Amniotic stem cell (primary cell): Measurements from ENCODE around the gene CD38.
"Not testable (repeated sequence)": the region's sequence is repeated elsewhere in the genome, so short reads cannot be mapped to it uniquely, and the experiment has no call there.

ENCODE experiments used
- DNase-seq: peaks from one replicate; lab custom pipeline; 2025; lab: John Stamatoyannopoulos, UW

Gene CD38

GRCh38 chr4:15762460-15762859 is 15.7 kb upstream of the CD38 start:
- DNase-seq = not testable (repeated sequence)

DNA sequence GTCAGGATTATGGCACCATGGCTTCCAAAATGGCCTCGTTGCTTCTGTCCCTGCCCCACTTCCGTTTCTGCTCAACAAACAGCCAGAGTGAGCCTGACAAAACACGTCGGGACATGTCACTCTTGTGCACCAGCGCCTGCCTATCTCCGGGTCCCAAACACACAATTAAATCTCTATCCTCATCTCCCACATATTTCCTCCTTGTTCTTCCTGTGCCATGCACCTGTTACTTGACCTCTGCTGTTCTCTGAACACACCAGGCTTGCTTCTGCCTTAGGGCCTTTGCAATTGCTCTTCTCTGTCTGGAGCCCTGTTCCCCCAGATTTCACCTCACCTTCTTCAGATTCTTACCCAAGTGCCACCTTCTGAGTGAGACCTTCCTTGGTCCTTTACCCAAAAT is 12.7 kb upstream of the CD38 start:
- DNase-seq = no peak

DNA sequence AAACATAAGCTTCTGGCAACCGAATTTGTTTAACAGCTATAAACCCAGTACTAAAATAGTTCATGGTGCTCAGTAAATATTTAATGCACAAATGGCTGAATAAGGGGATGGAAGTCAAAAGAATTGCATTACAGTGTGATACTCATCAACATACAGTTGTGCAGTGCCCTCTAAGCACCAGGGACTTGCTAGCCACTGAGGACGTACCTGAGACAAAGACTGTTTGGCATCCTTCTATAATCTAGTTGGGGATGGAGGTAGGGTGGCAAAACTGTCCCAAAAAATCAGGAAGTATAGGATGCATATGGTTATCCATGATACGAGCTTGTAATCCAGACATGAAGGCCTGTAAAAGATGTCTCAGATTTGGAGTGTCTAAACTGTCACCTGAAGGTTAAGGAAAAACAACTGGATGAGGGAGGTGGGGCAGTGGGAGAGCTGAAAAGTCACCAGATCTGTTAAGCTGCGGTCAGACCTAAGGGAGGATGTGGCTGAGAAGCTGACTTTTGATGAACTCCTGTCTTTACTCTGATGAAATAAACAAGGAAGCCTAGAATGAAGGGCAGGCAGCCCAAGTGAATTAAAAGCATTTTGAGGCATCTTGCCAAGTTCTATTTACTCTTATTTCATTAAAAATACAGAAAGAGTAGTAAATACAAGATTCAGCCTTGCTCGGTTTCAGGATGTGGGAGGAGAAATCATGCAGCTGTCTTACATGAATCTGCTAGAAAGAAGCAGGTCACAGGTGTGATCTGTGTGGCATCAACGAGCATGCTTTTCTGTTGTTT is 12.0 kb upstream of the CD38 start:
- no peak for DNase-seq

DNA sequence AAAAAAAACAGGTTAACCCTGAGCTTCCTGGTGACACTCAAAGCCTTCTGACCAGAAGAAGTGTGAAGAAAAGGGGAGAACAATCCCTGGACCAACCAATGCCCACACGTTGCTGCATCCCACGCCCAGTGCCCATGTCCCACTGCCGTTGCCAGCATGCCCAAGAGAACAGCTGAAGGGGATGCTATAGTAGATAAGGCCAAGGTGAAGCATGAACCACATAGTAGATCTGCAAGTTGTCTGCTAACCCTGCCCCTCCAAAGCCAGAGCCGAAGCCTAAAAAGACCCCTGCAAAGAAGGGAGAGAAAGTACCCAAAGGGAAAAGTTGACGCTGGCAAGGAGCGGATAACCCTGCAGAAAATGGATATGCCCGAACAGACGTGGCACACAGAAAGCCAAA is 11.3 kb upstream of the CD38 start:
- DNase-seq = no peak

GRCh38 chr4:15769202-15769601 is 8.9 kb upstream of the CD38 start:
- DNase-seq = no peak

DNA sequence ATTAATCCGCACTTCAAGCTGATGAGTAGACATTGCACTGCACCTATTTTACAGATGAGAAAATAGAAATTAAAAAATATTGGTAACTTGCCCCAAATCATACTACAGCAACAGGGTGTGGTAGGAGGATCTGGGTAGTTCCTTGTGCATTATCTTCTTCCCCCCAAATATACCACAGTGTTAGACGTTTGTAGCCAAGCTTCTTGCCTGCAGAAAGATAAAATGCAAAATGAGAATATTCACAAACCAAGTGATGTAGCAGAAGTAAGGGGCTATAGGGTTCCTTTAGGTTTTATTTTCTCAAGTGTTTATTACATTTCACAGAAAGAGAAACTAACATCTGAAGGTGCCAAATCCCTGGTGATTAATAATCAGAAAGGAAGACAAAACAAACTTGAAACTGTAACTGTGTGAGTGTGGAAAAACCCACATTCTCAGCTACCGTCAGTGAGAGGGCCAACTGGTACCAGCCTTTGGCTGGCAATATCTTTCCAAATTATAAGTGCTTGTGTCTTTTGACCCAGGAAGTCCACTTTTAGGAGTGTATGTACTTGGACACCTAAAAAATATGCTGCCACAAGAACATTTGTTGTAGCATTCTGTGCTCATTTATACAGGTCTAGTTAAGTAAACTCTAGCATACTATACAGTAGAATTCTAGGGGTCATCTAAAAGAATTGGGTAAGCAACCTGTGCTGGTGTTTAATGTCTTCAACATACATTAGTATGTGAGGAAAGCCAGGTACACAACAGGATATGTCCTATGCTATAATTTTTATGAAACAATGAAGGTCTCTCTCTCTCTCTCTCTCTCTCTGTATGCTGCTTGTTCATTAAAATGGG is 6.7 kb upstream of the CD38 start:
- no peak for DNase-seq

- no peak for DNase-seq
Observed at GRCh38 chr4:15774020-15774420, 4.1 kb upstream of the CD38 start.

- DNase-seq = no peak
Observed at GRCh38 chr4:15776871-15777648, 1.1 kb upstream of the CD38 start.

DNA sequence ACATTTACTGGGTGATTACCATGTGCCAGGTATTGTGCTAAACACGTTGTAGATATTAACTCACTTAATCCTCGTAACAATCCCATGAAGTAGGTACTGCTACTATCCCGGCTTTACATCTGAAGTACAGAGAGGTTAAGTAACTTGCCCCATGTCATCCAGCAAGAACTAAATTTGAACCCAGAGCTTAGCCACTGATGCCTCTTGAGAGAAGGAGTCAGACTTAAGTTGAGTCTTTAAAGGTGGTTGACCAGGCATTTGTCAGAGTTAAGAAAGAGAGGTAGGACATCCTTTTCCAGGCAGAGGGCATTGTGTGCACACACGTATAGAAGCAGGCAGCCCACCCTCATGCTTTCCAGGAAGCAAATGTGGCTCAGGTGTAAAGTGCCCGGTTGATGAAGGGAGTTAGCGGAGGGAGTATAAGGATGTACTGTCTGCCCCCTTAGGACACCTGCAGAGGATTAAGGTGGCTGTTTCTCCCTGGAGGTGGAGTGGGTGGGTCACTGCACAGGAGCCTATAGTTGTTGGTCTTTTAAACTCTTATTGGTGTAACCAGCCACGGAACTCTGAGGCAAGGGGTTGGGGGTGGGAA is 335 bp upstream of the CD38 start:
- DNase-seq = no peak

DNA sequence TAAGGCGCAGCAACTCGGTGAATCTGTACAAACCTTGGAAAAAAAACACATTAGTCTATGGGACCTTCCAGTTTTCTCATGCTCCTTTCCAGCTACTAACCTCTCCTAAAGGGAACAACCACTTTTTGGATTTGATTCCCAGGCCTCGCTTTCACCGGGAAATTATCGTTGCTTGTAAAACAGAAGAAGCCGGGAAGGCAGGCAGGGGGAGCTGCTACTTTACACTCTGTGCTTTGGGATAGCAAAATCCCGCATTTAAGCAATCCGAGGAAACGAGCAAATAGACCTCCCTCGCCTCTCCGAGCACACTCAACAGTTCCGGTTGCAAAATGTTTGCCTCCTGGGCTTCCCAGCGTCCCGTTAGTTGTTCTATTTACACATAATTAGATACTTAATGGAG is 1.2 kb downstream of the CD38 start:
- DNase-seq = no peak

- DNase-seq = no peak
Observed at GRCh38 chr4:15779809-15780208, 1.7 kb downstream of the CD38 start.

DNA sequence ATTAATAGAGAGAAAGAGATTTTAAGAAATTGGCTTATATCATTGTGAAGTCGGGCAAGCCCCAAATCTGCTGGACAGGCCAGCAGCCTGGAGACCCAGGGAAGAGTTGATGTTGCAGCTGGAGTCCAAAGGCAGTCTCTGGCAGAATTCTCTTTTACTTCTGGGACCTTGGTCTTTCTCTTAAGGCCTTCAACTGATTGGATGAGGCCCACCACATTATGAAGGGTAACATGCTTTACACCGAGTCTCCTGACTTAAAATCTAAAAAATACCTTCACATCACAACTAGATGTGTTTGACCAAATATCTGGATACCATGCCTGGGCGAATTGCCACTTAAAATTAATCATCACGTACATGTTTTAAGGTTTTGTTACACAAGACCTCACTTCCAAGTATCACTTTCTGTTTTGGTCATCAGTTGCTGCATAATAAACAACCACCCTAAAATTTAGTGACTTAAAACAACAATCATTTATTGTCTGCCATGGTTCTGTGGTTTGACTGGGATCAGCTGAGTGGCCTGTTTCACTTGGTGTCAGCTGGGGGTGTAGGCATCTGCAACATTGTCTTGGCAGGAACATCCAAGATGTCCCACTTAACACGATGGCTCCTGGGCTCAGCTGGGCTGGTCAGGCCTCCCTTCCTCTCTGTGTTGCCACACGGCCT is 3.4 kb downstream of the CD38 start:
- no peak for DNase-seq

GRCh38 chr4:15783676-15784075 is 5.5 kb downstream of the CD38 start:
- DNase-seq = no peak

GRCh38 chr4:15784959-15785634 is 7.0 kb downstream of the CD38 start:
- no peak for DNase-seq

DNA sequence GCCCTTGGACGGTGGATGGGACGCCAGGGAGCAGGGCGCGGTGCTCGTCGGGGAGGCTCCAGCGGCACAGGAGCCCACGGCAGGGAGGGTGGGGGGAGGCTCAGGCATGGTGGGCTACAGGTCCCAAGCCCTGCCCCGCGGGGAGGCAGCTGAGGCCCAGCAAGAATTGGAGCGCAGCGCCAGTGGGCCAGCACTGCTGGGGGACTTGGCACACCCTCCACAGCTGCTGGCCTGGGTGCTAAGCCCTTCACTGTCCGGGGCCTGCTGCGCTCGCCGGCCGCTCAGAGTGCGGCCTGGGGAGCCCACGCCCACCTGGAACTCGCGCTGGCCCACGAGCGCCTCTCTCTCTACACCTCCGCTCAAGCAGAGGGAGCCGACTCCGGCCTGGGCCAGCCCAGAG is 8.6 kb downstream of the CD38 start:
- no peak for DNase-seq

- no peak for DNase-seq
Observed at GRCh38 chr4:15792974-15793373, 14.8 kb downstream of the CD38 start.

DNA sequence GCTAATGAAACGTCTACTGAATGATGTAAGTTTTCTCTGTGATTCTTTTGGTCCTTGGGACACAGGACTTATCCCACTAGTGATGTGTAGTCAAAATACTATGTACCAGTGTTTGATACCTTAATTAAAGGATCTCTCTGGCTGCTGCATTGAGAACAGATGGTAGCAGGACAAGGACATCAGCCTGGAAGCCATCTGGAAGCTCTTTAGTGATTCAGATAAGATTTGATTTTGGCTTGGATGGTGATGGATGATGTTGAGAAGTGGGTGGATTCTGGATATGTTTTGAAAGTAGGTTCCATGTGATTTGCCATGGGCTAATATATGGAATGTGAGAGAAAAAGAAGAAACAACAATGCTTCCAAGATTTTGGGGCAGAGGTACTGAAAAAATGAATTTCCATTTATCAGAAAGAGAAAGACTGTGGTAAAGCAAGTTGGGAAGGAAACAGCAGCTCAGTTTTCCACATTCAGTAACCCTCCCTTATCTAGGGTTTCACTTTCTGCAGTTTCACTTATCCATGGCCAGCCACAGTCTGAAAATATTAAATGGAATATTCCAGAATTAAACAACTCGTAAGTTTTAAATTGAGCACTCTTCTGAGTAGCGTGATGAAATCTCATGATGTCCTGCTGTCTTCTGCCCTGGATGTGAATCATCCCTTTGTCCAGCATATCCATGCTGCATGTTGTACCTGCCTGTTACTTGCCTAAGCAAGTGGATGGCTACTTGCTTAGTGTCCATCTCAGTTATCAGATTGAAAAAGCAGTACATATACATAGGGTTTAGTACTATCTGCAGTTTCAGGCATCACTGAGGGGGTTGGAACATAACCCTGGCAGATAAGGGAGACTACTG is 15.6 kb downstream of the CD38 start:
- no peak for DNase-seq

DNA sequence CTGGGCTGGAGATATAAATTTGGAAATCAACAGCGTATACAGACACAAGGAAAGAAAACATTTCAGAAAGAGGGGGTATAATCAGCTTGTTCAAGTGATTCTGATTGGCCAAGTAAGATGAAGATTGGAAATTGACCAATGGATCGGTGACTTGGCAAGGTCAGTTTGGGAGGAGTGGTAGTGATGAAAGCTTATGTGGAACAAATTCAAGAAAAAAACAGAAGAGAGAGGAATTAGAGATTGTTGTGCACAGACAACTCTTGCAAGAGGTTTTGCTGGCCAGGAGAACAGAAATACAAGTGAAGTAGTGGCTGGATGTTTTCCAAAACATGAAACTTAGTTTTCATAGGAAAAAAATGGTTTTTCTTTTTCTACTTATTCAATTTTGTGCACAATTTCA is 16.3 kb downstream of the CD38 start:
- DNase-seq = no peak

- no peak for DNase-seq
Observed at GRCh38 chr4:15794905-15795304, 16.8 kb downstream of the CD38 start.

DNA sequence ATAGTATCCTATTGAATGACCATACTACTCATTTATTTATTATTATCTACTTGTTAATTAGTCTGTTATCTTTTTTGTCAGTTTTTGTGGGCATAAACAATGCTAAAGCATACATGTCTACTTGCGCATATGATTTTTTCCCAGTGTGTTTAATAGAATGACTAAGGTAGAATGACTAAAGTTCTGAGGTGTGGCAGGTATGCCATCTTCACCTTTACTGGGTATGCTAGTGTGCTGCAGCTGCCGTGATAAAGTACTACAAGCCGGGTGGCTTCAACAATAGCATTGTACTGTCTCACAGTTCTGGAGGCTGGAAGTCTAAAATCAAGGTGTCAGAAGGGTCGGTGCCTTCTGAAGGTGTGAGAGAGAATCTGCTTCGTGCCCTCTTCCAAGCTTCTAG is 19.2 kb downstream of the CD38 start:
- DNase-seq = no peak
